Liver (tissue), 9 donors: ENCODE results near the gene PALLD. TPM values are rescaled to one million over a fixed set of nuclear protein-coding genes. Genes with fewer than 3 reads are reported as not detected.

Source experiments
- DNase-seq: peaks from one replicate; pipeline ENCODE4 v3.0.0-alpha.2; 2017; ENCODE audit warnings: low spot score
- H3K27ac ChIP-seq, 2 donors: one replicate each; pipeline ENCODE4 v1.7.0; 2013; ENCODE audit warnings: inconsistent platforms in 2 of 2, low read length in 2 of 2, control low read depth in 1 of 2, low read depth in 1 of 2, mild to moderate bottlenecking in 1 of 2
- H3K27me3 ChIP-seq, 4 donors: one replicate each; pipeline versions ENCODE4 v1.6.1 to v1.7.0; 2013; ENCODE audit warnings: low read length in 3 of 4, inconsistent platforms in 1 of 4, mild to moderate bottlenecking in 1 of 4, moderate library complexity in 1 of 4; ENCODE audit not compliant: control insufficient read depth in 4 of 4, insufficient read depth in 4 of 4
- H3K36me3 ChIP-seq, 4 donors: one replicate each; pipeline versions ENCODE4 v1.6.1 to v1.7.0; 2013; ENCODE audit warnings: low read length in 3 of 4, mild to moderate bottlenecking in 3 of 4, low read depth in 1 of 4, moderate library complexity in 1 of 4; ENCODE audit not compliant: control insufficient read depth in 4 of 4, insufficient read depth in 3 of 4
- H3K4me1 ChIP-seq, 4 donors: one replicate each; pipeline versions ENCODE4 v1.6.1 to v1.7.0; 2013; ENCODE audit warnings: low read length in 3 of 4, mild to moderate bottlenecking in 3 of 4, moderate library complexity in 1 of 4; ENCODE audit not compliant: control insufficient read depth in 4 of 4, insufficient read depth in 4 of 4
- H3K4me3 ChIP-seq, 3 donors: one replicate each; pipeline versions ENCODE4 v1.6.1 to v1.7.0; 2013; ENCODE audit warnings: low read length in 3 of 3, control low read depth in 1 of 3, low read depth in 1 of 3, mild to moderate bottlenecking in 1 of 3
- H3K9ac ChIP-seq, 2 donors: one replicate each; pipeline ENCODE4 v1.7.0; 2013; ENCODE audit warnings: low read length in 2 of 2, mild to moderate bottlenecking in 2 of 2, moderate library complexity in 2 of 2, control low read depth in 1 of 2, low read depth in 1 of 2
- H3K9me3 ChIP-seq, 4 donors: one replicate each; pipeline versions ENCODE4 v1.6.1 to v1.7.0; 2013; ENCODE audit warnings: low read length in 3 of 4; ENCODE audit not compliant: control insufficient read depth in 4 of 4
- EGR1 ChIP-seq, 2 donors: IDR thresholded peaks; 2 replicates each; pipeline ENCODE4 v1.6.1; 2016 to 2018; ENCODE audit warnings: antibody characterized with exemption in 2 of 2, low read depth in 2 of 2
- FOXA1 ChIP-seq: IDR thresholded peaks from 2 replicates; pipeline ENCODE4 v1.6.1; 2016; ENCODE audit warnings: antibody characterized with exemption
- GABPA ChIP-seq, 2 donors: IDR thresholded peaks in 1 of 2; conservative IDR thresholded peaks in 1 of 2; 2 replicates each; pipeline ENCODE4 v1.6.1; 2016; ENCODE audit warnings: antibody characterized with exemption in 2 of 2, mild to moderate bottlenecking in 1 of 2, moderate library complexity in 1 of 2
- HNF4A ChIP-seq, 2 donors: conservative IDR thresholded peaks; 2 replicates each; pipeline ENCODE4 v1.6.1; 2016; ENCODE audit warnings: antibody characterized with exemption in 2 of 2, mild to moderate bottlenecking in 2 of 2
- HNF4G ChIP-seq: IDR thresholded peaks from 2 replicates; pipeline ENCODE4 v1.6.1; 2016; ENCODE audit warnings: antibody characterized with exemption
- JUND ChIP-seq, 2 donors: IDR thresholded peaks; 2 replicates each; pipeline ENCODE4 v1.6.1; 2016; ENCODE audit warnings: antibody characterized with exemption in 2 of 2
- MAX ChIP-seq: IDR thresholded peaks from 2 replicates; pipeline ENCODE4 v1.6.1; 2016; ENCODE audit warnings: antibody characterized with exemption
- NR2F2 ChIP-seq: IDR thresholded peaks from 2 replicates; pipeline ENCODE4 v1.6.1; 2016; ENCODE audit warnings: antibody characterized with exemption
- RAD21 ChIP-seq, 2 donors: IDR thresholded peaks; 2 replicates each; pipeline ENCODE4 v1.6.1; 2016; ENCODE audit warnings: antibody characterized with exemption in 2 of 2, mild to moderate bottlenecking in 2 of 2
- RXRA ChIP-seq, 2 donors: IDR thresholded peaks; 2 replicates each; pipeline ENCODE4 v1.6.1; 2017 to 2018; ENCODE audit warnings: antibody characterized with exemption in 2 of 2, mild to moderate bottlenecking in 1 of 2
- SP1 ChIP-seq: IDR thresholded peaks from 2 replicates; pipeline ENCODE4 v1.6.1; 2018; ENCODE audit warnings: antibody characterized with exemption, mild to moderate bottlenecking
- TAF1 ChIP-seq: conservative IDR thresholded peaks from 2 replicates; pipeline ENCODE4 v1.6.1; 2016; ENCODE audit warnings: antibody characterized with exemption, mild to moderate bottlenecking
- YY1 ChIP-seq: IDR thresholded peaks from 2 replicates; pipeline ENCODE4 v1.6.1; 2016; ENCODE audit warnings: antibody characterized with exemption, mild to moderate bottlenecking
- WGBS: extraction: QIAGEN DNeasy Blood & Tissue Kit; methylation state at CpG from one replicate; pipeline ENCODE4 v1.1.7; 2013; 5-methylcytosine and 5-hydroxymethylcytosine counted together
- polyA plus RNA-seq, 2 donors: library from polyadenylated mRNA; stranded (reverse) in 1 of 2; unstranded in 1 of 2; fragments of 200-250 nt in 1 of 2; fragments of >200 nt in 1 of 2; fragmentation: Nextera tagmentation in 1 of 2; extraction: Ambion mirVana in 1 of 2; gene quantifications; one replicate each; pipeline versions ENCODE4 v1.2.1 to v1.2.3, GENCODE V29; 2013 to 2015
- total RNA-seq, 2 donors: library from RNA; depleted of rRNA; stranded (reverse); fragments of >200 nt; gene quantifications; one replicate each; pipeline ENCODE4 v1.2.3, GENCODE V29; 2014
- TF ChIP-seq, protein P1 (sequence below): IDR thresholded peaks from 2 replicates; pipeline ENCODE4 v1.6.1; 2016; ENCODE audit warnings: antibody characterized with exemption, mild to moderate bottlenecking
- TF ChIP-seq, protein P2 (sequence below): fragments of 150-350 bp; IDR thresholded peaks from 2 replicates; pipeline ENCODE4 v1.5.1; 2017; ENCODE audit warnings: improper control_type of control experiment, low read depth, low read length; ENCODE audit not compliant: missing input control
- TF ChIP-seq, protein P3 (sequence below): IDR thresholded peaks from 2 replicates; pipeline ENCODE4 v1.6.1; 2016; ENCODE audit warnings: antibody characterized with exemption
- TF ChIP-seq, protein P4 (sequence below): IDR thresholded peaks from 2 replicates; pipeline ENCODE4 v1.6.1; 2016; ENCODE audit warnings: antibody characterized with exemption
- donor health status: healthy.
- donor health status: healthy.
- donor health status: healthy.
- donor health status: healthy.
- donor health status: healthy.

Gene PALLD
- total and polyA plus RNA-seq, 4 donors: 9.0 to 26.3 (median 14.7) TPM

DNA sequence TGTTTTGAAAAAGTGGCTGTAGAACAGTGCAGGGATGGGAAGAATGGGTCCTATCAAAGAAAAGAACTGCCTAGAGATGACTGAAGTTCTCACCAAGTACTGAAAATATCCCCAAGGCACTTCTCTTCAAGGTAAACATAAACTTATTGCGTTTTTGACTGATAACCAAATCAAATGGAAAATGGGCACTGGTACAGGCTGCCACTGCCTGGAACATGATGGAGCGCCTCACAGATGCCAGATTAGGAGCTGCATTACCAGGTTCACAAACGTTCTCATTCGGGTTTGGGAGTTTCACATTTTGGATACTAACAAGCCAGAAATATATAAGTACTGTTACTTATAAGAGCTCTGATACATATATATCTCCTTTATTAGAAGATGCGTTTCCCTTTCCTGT, 371.9 kb downstream of the PALLD start:
- WGBS: 86% methylated on average over 5 of the region's 5 CpGs
- no peak for DNase-seq
- Histone ChIP-seq H3K27ac (no peak overlapping the region), H3K9ac (no peak overlapping the region), H3K9me3 (no peaks in the 10 kb centered on the region), H3K4me1 (peaks cover 0 to 2% (median 0%) of the 10 kb centered on the region in 4 donors), H3K36me3 (no peaks in the 10 kb centered on the region), H3K4me3 (no peak overlapping the region), H3K27me3 (no peaks in the 10 kb centered on the region)
- TF ChIP-seq, protein P1, sequence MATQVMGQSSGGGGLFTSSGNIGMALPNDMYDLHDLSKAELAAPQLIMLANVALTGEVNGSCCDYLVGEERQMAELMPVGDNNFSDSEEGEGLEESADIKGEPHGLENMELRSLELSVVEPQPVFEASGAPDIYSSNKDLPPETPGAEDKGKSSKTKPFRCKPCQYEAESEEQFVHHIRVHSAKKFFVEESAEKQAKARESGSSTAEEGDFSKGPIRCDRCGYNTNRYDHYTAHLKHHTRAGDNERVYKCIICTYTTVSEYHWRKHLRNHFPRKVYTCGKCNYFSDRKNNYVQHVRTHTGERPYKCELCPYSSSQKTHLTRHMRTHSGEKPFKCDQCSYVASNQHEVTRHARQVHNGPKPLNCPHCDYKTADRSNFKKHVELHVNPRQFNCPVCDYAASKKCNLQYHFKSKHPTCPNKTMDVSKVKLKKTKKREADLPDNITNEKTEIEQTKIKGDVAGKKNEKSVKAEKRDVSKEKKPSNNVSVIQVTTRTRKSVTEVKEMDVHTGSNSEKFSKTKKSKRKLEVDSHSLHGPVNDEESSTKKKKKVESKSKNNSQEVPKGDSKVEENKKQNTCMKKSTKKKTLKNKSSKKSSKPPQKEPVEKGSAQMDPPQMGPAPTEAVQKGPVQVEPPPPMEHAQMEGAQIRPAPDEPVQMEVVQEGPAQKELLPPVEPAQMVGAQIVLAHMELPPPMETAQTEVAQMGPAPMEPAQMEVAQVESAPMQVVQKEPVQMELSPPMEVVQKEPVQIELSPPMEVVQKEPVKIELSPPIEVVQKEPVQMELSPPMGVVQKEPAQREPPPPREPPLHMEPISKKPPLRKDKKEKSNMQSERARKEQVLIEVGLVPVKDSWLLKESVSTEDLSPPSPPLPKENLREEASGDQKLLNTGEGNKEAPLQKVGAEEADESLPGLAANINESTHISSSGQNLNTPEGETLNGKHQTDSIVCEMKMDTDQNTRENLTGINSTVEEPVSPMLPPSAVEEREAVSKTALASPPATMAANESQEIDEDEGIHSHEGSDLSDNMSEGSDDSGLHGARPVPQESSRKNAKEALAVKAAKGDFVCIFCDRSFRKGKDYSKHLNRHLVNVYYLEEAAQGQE: no peak
- TF ChIP-seq NR2F2 (no peak), FOXA1 (no peak), HNF4G (no peak), EGR1 (IDR thresholded peaks at IDR 0.05; ENCODE audit: low read depth in 2 of 2) (no peak), TAF1 (no peak), YY1 (no peak), HNF4A (conservative IDR thresholded peaks at IDR 0.05) (no peak), SP1 (no peak), RXRA (IDR thresholded peaks at IDR 0.05) (no peak), JUND (IDR thresholded peaks at IDR 0.05) (no peak), RAD21 (IDR thresholded peaks at IDR 0.05) (no peak), MAX (no peak)
- TF ChIP-seq, protein P2, sequence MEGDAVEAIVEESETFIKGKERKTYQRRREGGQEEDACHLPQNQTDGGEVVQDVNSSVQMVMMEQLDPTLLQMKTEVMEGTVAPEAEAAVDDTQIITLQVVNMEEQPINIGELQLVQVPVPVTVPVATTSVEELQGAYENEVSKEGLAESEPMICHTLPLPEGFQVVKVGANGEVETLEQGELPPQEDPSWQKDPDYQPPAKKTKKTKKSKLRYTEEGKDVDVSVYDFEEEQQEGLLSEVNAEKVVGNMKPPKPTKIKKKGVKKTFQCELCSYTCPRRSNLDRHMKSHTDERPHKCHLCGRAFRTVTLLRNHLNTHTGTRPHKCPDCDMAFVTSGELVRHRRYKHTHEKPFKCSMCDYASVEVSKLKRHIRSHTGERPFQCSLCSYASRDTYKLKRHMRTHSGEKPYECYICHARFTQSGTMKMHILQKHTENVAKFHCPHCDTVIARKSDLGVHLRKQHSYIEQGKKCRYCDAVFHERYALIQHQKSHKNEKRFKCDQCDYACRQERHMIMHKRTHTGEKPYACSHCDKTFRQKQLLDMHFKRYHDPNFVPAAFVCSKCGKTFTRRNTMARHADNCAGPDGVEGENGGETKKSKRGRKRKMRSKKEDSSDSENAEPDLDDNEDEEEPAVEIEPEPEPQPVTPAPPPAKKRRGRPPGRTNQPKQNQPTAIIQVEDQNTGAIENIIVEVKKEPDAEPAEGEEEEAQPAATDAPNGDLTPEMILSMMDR: no peak
- TF ChIP-seq, protein P3, sequence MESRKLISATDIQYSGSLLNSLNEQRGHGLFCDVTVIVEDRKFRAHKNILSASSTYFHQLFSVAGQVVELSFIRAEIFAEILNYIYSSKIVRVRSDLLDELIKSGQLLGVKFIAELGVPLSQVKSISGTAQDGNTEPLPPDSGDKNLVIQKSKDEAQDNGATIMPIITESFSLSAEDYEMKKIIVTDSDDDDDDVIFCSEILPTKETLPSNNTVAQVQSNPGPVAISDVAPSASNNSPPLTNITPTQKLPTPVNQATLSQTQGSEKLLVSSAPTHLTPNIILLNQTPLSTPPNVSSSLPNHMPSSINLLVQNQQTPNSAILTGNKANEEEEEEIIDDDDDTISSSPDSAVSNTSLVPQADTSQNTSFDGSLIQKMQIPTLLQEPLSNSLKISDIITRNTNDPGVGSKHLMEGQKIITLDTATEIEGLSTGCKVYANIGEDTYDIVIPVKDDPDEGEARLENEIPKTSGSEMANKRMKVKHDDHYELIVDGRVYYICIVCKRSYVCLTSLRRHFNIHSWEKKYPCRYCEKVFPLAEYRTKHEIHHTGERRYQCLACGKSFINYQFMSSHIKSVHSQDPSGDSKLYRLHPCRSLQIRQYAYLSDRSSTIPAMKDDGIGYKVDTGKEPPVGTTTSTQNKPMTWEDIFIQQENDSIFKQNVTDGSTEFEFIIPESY: no peak

DNA sequence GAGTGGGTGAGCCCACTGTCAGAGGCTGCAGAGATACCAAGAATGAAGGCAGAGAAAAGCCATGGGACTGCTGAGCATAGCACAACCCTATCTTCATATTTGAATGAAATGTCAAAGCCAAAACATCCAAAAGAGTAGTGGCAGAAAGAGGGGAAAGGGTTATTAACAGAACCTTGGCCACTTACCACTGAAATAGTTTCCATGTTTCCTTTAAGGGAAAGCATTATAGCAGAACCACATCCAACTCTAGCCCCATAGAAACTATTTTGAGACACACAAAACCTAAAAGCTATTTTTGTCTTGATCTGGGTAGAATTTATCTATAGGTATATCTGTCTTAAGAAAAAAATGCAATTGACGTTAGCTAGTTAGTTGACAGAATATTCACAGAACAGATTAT, 373.2 kb downstream of the PALLD start:
- TF ChIP-seq HNF4A (conservative IDR thresholded peaks at IDR 0.05) (no peak), HNF4G (no peak), GABPA (IDR thresholded peaks at IDR 0.05 in 1 of 2, conservative IDR thresholded peaks at IDR 0.05 in 1 of 2) (no peak), SP1 (no peak)
- TF ChIP-seq, protein P4, sequence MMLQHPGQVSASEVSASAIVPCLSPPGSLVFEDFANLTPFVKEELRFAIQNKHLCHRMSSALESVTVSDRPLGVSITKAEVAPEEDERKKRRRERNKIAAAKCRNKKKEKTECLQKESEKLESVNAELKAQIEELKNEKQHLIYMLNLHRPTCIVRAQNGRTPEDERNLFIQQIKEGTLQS: no peak
- peaks cover 0 to 2% (median 0%) of the 10 kb centered on the region in 4 donors for H3K4me1 ChIP-seq
- WGBS: 96% methylated on average over 1 of the region's 1 CpG

More for the DNA sequence above, 373.2 kb downstream of the PALLD start:
- H3K9ac ChIP-seq: no peak overlapping the region
- no peaks in the 10 kb centered on the region for H3K9me3 ChIP-seq
- H3K36me3 ChIP-seq: no peaks in the 10 kb centered on the region
- DNase-seq: no peak
- no peak overlapping the region for H3K27ac ChIP-seq
- H3K4me3 ChIP-seq: no peak overlapping the region
- no peaks in the 10 kb centered on the region for H3K27me3 ChIP-seq
